Smooth muscle cell (in vitro differentiated cells): ENCODE results near the gene TMEM201. TPM values are rescaled to one million over a fixed set of nuclear protein-coding genes. Genes with fewer than 3 reads are reported as not detected.
A peak's percentile ranks its signal among the peaks of the same experiment; 100 is the strongest.

Experiments
- DNase-seq: peaks from one replicate; lab custom pipeline; 2025; ENCODE audit not compliant: unreplicated experiment; lab: John Stamatoyannopoulos, UW
- H2AFZ ChIP-seq: fragments of 200-600 bp; sonication (generic); 2 replicates; pipeline ENCODE4 v1.6.0; 2016; ENCODE audit warnings: antibody characterized with exemption, low read depth, mild to moderate bottlenecking
- H3F3A ChIP-seq: fragments of 200-600 bp; sonication (generic); 2 replicates; pipeline ENCODE4 v1.6.0; 2017; ENCODE audit warnings: antibody characterized with exemption, low read depth
- H3K27ac ChIP-seq: fragments of 200-600 bp; sonication (generic); 2 replicates; pipeline ENCODE4 v1.5.1; 2016; ENCODE audit warnings: low read depth, mild to moderate bottlenecking
- H3K27me3 ChIP-seq: fragments of 200-600 bp; sonication (generic); 2 replicates; pipeline ENCODE4 v1.6.1; 2016; ENCODE audit warnings: low read depth, mild to moderate bottlenecking
- H3K36me3 ChIP-seq: fragments of 200-600 bp; sonication (generic); 2 replicates; pipeline ENCODE4 v1.5.1; 2016; ENCODE audit warnings: low read depth
- H3K4me1 ChIP-seq: fragments of 200-600 bp; sonication (generic); 2 replicates; pipeline ENCODE4 v1.5.1; 2016; ENCODE audit warnings: low read depth
- H3K4me2 ChIP-seq: fragments of 200-600 bp; sonication (generic); 2 replicates; pipeline ENCODE4 v1.6.0; 2016; ENCODE audit warnings: mild to moderate bottlenecking
- H3K4me3 ChIP-seq: fragments of 200-600 bp; sonication (generic); 2 replicates; pipeline ENCODE4 v1.5.1; 2016; ENCODE audit warnings: mild to moderate bottlenecking
- H3K79me2 ChIP-seq: fragments of 200-600 bp; sonication (generic); 2 replicates; pipeline ENCODE4 v1.6.0; 2016; ENCODE audit warnings: low read depth, mild to moderate bottlenecking
- H3K9ac ChIP-seq: fragments of 200-600 bp; sonication (generic); 2 replicates; pipeline ENCODE4 v1.6.0; 2016; ENCODE audit warnings: low read depth
- H3K9me3 ChIP-seq: fragments of 200-600 bp; sonication (generic); replicated peaks from 2 replicates; pipeline ENCODE4 v1.5.1; 2016; ENCODE audit warnings: low read depth
- H4K20me1 ChIP-seq: fragments of 200-600 bp; sonication (generic); 2 replicates; pipeline ENCODE4 v1.6.0; 2016; ENCODE audit warnings: low read depth
- CTCF ChIP-seq: fragments of 200-600 bp; sonication (generic); IDR thresholded peaks from 2 replicates; pipeline ENCODE4 v1.5.1; 2017; ENCODE audit warnings: borderline replicate concordance, mild to moderate bottlenecking, antibody characterized with exemption; ENCODE audit not compliant: insufficient read depth, poor library complexity, severe bottlenecking
- WGBS: methylation state at CpG from one replicate; pipeline ENCODE4 v1.1.7; 2016; ENCODE audit warnings: low lambda C conversion rate; 5-methylcytosine and 5-hydroxymethylcytosine counted together
- polyA plus RNA-seq: library from polyadenylated mRNA; unstranded; fragments of >200 nt; fragmentation: Nextera tagmentation; extraction: Ambion mirVana; gene quantifications from 2 replicates; pipeline ENCODE4 v1.2.1, GENCODE V29; 2016
- total RNA-seq: library from RNA; depleted of rRNA; stranded (reverse); fragments of >200 nt; gene quantifications from 2 replicates; pipeline ENCODE4 v1.2.3, GENCODE V29; 2014

The TMEM201 gene
- total and polyA plus RNA-seq, 2 experiments from 2014 or later = 2.4 to 8.8 TPM

- Histone ChIP-seq H3K4me3 (no peak overlapping the region), H4K20me1 (no peaks in the 10 kb centered on the region), H2AFZ (no peak overlapping the region), H3K27ac (no peak overlapping the region), H3K9me3 (no peaks in the 10 kb centered on the region), H3K9ac (no peak overlapping the region), H3K36me3 (no peaks in the 10 kb centered on the region), H3F3A (no peaks in the 10 kb centered on the region), H3K27me3 (no peaks in the 10 kb centered on the region), H3K4me1 (no peaks in the 10 kb centered on the region), H3K79me2 (no peaks in the 10 kb centered on the region), H3K4me2 (no peak overlapping the region)
- WGBS = 97% methylated on average over 20 of the region's 20 CpGs
- no peak for DNase-seq
- TF ChIP-seq CTCF = no peak
Observed at GRCh38 chr1:9612871-9613624, 24.3 kb downstream of the TMEM201 start.

GRCh38 chr1:9613625-9614299, 25.1 kb downstream of the TMEM201 start:
- 95% methylated on average over 15 of the region's 17 CpGs for WGBS
- H3K27me3 ChIP-seq = peaks cover under 1% of the 10 kb centered on the region
- no peaks in the 10 kb centered on the region for H3K4me1 ChIP-seq
- no peaks in the 10 kb centered on the region for H3K36me3 ChIP-seq
- TF ChIP-seq CTCF = no peak
- no peaks in the 10 kb centered on the region for H4K20me1 ChIP-seq
- H3F3A ChIP-seq = no peaks in the 10 kb centered on the region
- H3K9me3 ChIP-seq = no peaks in the 10 kb centered on the region
- no peak for DNase-seq
- no peak overlapping the region for H2AFZ ChIP-seq
- no peak overlapping the region for H3K4me2 ChIP-seq
- no peak overlapping the region for H3K4me3 ChIP-seq
- H3K79me2 ChIP-seq = no peaks in the 10 kb centered on the region
- H3K9ac ChIP-seq = no peak overlapping the region
- no peak overlapping the region for H3K27ac ChIP-seq

GRCh38 chr1:9615316-9616063, 26.8 kb downstream of the TMEM201 start:
- Histone ChIP-seq H3K27ac (no peak overlapping the region), H3K9ac (no peak overlapping the region), H3K4me1 (no peaks in the 10 kb centered on the region), H3K79me2 (no peaks in the 10 kb centered on the region), H3K4me3 (no peak overlapping the region), H4K20me1 (no peaks in the 10 kb centered on the region), H2AFZ (no peak overlapping the region), H3K36me3 (no peaks in the 10 kb centered on the region), H3K9me3 (no peaks in the 10 kb centered on the region), H3K27me3 (peaks cover 6% of the 10 kb centered on the region), H3F3A (no peaks in the 10 kb centered on the region), H3K4me2 (no peak overlapping the region)
- DNase-seq = no peak
- WGBS = 68% methylated on average over 16 of the region's 16 CpGs
- TF ChIP-seq CTCF = peak; percentile 39
